Natural killer cell treated with Interleukin-12 subunit alpha and Interleukin-12 subunit beta and Interleukin-15 and Interleukin-18, amount 100 ng/mL, for 72 hours (primary cell): Measurements from ENCODE around the gene GPD1L. TPM values are rescaled to one million over a fixed set of nuclear protein-coding genes. Genes with fewer than 3 reads are reported as not detected.
"Not testable (repeated sequence)": the region's sequence is repeated elsewhere in the genome, so short reads cannot be mapped to it uniquely, and the experiment has no call there.

Source experiments
- ATAC-seq, 2 donors: fragments of 150-1000 bp; cut with Tn5 transposase in 1 of 2; sonication (Bioruptor Pico), chemical (Tn5 transposase) in 1 of 2; 2 replicates each; pipeline ENCODE4 v1.10.0; 2021
- DNase-seq: peaks from one replicate; pipeline ENCODE4 v3.0.0; 2022; ENCODE audit warnings: low spot score
- H3K27ac Mint-ChIP-seq, 2 donors: 1 replicate in 1 of 2; 2 replicates in 1 of 2; pipeline ENCODE4 v1.8.0; 2022; ENCODE audit warnings: mixed read lengths in 2 of 2, mild to moderate bottlenecking in 1 of 2, moderate library complexity in 1 of 2
- H3K27me3 Mint-ChIP-seq, 2 donors: 1 replicate in 1 of 2; 2 replicates in 1 of 2; pipeline ENCODE4 v1.8.0; 2022; ENCODE audit warnings: mixed read lengths in 2 of 2
- H3K36me3 Mint-ChIP-seq: one replicate; pipeline ENCODE4 v1.8.0; 2022; ENCODE audit warnings: mixed read lengths
- H3K4me1 Mint-ChIP-seq, 2 donors: 1 replicate in 1 of 2; 2 replicates in 1 of 2; pipeline ENCODE4 v1.8.0; 2022; ENCODE audit warnings: low read depth in 2 of 2, mixed read lengths in 2 of 2, mild to moderate bottlenecking in 1 of 2
- H3K4me3 Mint-ChIP-seq: one replicate; pipeline ENCODE4 v1.8.0; 2022; ENCODE audit warnings: mixed read lengths
- H3K9me3 Mint-ChIP-seq: 2 replicates; pipeline ENCODE4 v1.8.0; 2022; ENCODE audit warnings: mixed read lengths
- total RNA-seq, 2 donors: library from RNA; stranded (reverse); gene quantifications; one replicate each; pipeline ENCODE4 v1.2.3, GENCODE V29; 2022

GPD1L gene
- total RNA-seq, 2 donors from 2014 or later, result 8.8 to 18.4 TPM

GRCh38 chr3:32113566-32113965, 7.1 kb downstream of the GPD1L start:
- no peak for DNase-seq
- Mint-ChIP-seq H3K4me1 (peaks cover 37 to 40% of the 10 kb centered on the region in 2 donors), H3K27me3 (no peaks in the 10 kb centered on the region)

GRCh38 chr3:32113981-32114545, 7.6 kb downstream of the GPD1L start:
- DNase-seq (no peak), ATAC-seq (peak; percentile 44 to 59)
- peaks cover 36 to 40% of the 10 kb centered on the region in 2 donors for H3K4me1 Mint-ChIP-seq
- H3K27me3 Mint-ChIP-seq, result no peaks in the 10 kb centered on the region
- H3K36me3 Mint-ChIP-seq, result peaks cover 10% of the 10 kb centered on the region
- no peaks in the 10 kb centered on the region for H3K9me3 Mint-ChIP-seq
- H3K27ac Mint-ChIP-seq, result peak overlapping the region; percentile 91 to 93
- H3K4me3 Mint-ChIP-seq, result peak overlapping the region; percentile 86

More at GRCh38 chr3:32113566-32113965, 7.1 kb downstream of the GPD1L start:
- Mint-ChIP-seq H3K36me3 (peaks cover 10% of the 10 kb centered on the region), H3K4me3 (no peak overlapping the region), H3K9me3 (no peaks in the 10 kb centered on the region), H3K27ac (peak overlapping the region; percentile 91 to 93)
- peak in 1 of 2 donors; percentile 37 for ATAC-seq

GRCh38 chr3:32114546-32115386, 8.3 kb downstream of the GPD1L start:
- Mint-ChIP-seq H3K27ac (peak overlapping the region; percentile 91 to 93), H3K36me3 (peaks cover 10% of the 10 kb centered on the region), H3K4me3 (peak overlapping the region; percentile 86), H3K4me1 (peaks cover 32 to 34% of the 10 kb centered on the region in 2 donors)
- ATAC-seq (peak; percentile 68 to 71), DNase-seq (peak; percentile 62)
- not testable (repeated sequence) for H3K27me3 Mint-ChIP-seq, H3K9me3 Mint-ChIP-seq

- DNase-seq (no peak), ATAC-seq (no peak)
- Mint-ChIP-seq H3K4me1 (peaks cover 32% of the 10 kb centered on the region in 2 donors), H3K4me3 (no peak overlapping the region), H3K36me3 (peaks cover 10% of the 10 kb centered on the region), H3K27ac (no peak overlapping the region), H3K9me3 (no peaks in the 10 kb centered on the region), H3K27me3 (no peaks in the 10 kb centered on the region)
Observed at GRCh38 chr3:32117320-32117719, 10.9 kb downstream of the GPD1L start.

GRCh38 chr3:32118215-32118614, 11.8 kb downstream of the GPD1L start:
- Mint-ChIP-seq H3K4me3 (no peak overlapping the region), H3K36me3 (peaks cover 10% of the 10 kb centered on the region), H3K9me3 (no peaks in the 10 kb centered on the region), H3K27ac (no peak overlapping the region), H3K27me3 (no peaks in the 10 kb centered on the region), H3K4me1 (peaks cover 30 to 33% of the 10 kb centered on the region in 2 donors)
- no peak for ATAC-seq
- no peak for DNase-seq

GRCh38 chr3:32120471-32120870, 14.1 kb downstream of the GPD1L start:
- no peaks in the 10 kb centered on the region for H3K36me3 Mint-ChIP-seq
- no peaks in the 10 kb centered on the region for H3K9me3 Mint-ChIP-seq
- no peak overlapping the region for H3K4me3 Mint-ChIP-seq
- peaks cover 13 to 18% of the 10 kb centered on the region in 2 donors for H3K4me1 Mint-ChIP-seq
- H3K27ac Mint-ChIP-seq, result no peak overlapping the region
- no peaks in the 10 kb centered on the region for H3K27me3 Mint-ChIP-seq
- no peak for ATAC-seq
- no peak for DNase-seq

GRCh38 chr3:32121137-32121536, 14.7 kb downstream of the GPD1L start:
- Mint-ChIP-seq H3K4me3 (no peak overlapping the region), H3K4me1 (peaks cover 16 to 22% of the 10 kb centered on the region in 2 donors), H3K27ac (no peak overlapping the region), H3K27me3 (no peaks in the 10 kb centered on the region), H3K36me3 (no peaks in the 10 kb centered on the region), H3K9me3 (no peaks in the 10 kb centered on the region)
- DNase-seq (no peak), ATAC-seq (no peak)

GRCh38 chr3:32123620-32124019, 17.2 kb downstream of the GPD1L start:
- Mint-ChIP-seq H3K4me1 (peaks cover 12 to 26% of the 10 kb centered on the region in 2 donors), H3K4me3 (no peak overlapping the region), H3K27ac (no peak overlapping the region), H3K27me3 (no peaks in the 10 kb centered on the region), H3K36me3 (no peaks in the 10 kb centered on the region), H3K9me3 (no peaks in the 10 kb centered on the region)
- DNase-seq, result no peak
- ATAC-seq, result no peak

GRCh38 chr3:32125012-32125411, 18.6 kb downstream of the GPD1L start:
- no peak overlapping the region for H3K27ac Mint-ChIP-seq
- no peak overlapping the region for H3K4me3 Mint-ChIP-seq
- no peaks in the 10 kb centered on the region for H3K9me3 Mint-ChIP-seq
- H3K4me1 Mint-ChIP-seq, result peaks cover 19 to 29% of the 10 kb centered on the region in 2 donors
- no peak for ATAC-seq
- no peaks in the 10 kb centered on the region for H3K27me3 Mint-ChIP-seq
- DNase-seq, result no peak
- H3K36me3 Mint-ChIP-seq, result no peaks in the 10 kb centered on the region

- no peak overlapping the region for H3K4me3 Mint-ChIP-seq
- H3K9me3 Mint-ChIP-seq, result no peaks in the 10 kb centered on the region
- no peak for ATAC-seq
- no peak overlapping the region for H3K27ac Mint-ChIP-seq
- H3K27me3 Mint-ChIP-seq, result no peaks in the 10 kb centered on the region
- peaks cover 15 to 25% of the 10 kb centered on the region in 2 donors for H3K4me1 Mint-ChIP-seq
- peaks cover 6% of the 10 kb centered on the region for H3K36me3 Mint-ChIP-seq
- DNase-seq, result no peak
Observed at GRCh38 chr3:32126305-32127015, 20.0 kb downstream of the GPD1L start.

GRCh38 chr3:32127219-32127826, 20.9 kb downstream of the GPD1L start:
- no peak overlapping the region for H3K4me3 Mint-ChIP-seq
- no peak for DNase-seq
- H3K27ac Mint-ChIP-seq, result no peak overlapping the region
- no peaks in the 10 kb centered on the region for H3K9me3 Mint-ChIP-seq
- H3K4me1 Mint-ChIP-seq, result peaks cover 15 to 25% of the 10 kb centered on the region in 2 donors
- H3K27me3 Mint-ChIP-seq, result no peaks in the 10 kb centered on the region
- no peak for ATAC-seq
- H3K36me3 Mint-ChIP-seq, result peaks cover 7% of the 10 kb centered on the region

GRCh38 chr3:32128936-32129335, 22.5 kb downstream of the GPD1L start:
- H3K36me3 Mint-ChIP-seq, result peaks cover 7% of the 10 kb centered on the region
- DNase-seq, result no peak
- ATAC-seq, result no peak
- no peak overlapping the region for H3K4me3 Mint-ChIP-seq
- H3K9me3 Mint-ChIP-seq, result no peaks in the 10 kb centered on the region
- no peaks in the 10 kb centered on the region for H3K27me3 Mint-ChIP-seq
- no peak overlapping the region for H3K27ac Mint-ChIP-seq
- peaks cover 15 to 20% of the 10 kb centered on the region in 2 donors for H3K4me1 Mint-ChIP-seq

GRCh38 chr3:32129832-32130231, 23.4 kb downstream of the GPD1L start:
- DNase-seq, result no peak
- Mint-ChIP-seq H3K4me3 (no peak overlapping the region), H3K27me3 (no peaks in the 10 kb centered on the region), H3K27ac (no peak overlapping the region), H3K36me3 (peaks cover 9% of the 10 kb centered on the region), H3K9me3 (no peaks in the 10 kb centered on the region), H3K4me1 (peaks cover 15 to 24% of the 10 kb centered on the region in 2 donors)
- ATAC-seq, result no peak
